Hepatocyte (in vitro differentiated cells): Measurements from ENCODE around the gene TMEM151A.
"Not testable (repeated sequence)": the region's sequence is repeated elsewhere in the genome, so short reads cannot be mapped to it uniquely, and the experiment has no call there.

Source experiments
- EZH2 ChIP-seq: fragments of 200-600 bp; sonication (generic); IDR thresholded peaks from 2 replicates; pipeline ENCODE4 v1.6.1; 2016; ENCODE audit warnings: antibody characterized with exemption, mild to moderate bottlenecking, borderline replicate concordance
- EZH2phosphoT487 ChIP-seq: fragments of 200-600 bp; sonication (generic); IDR thresholded peaks from one replicate; pipeline ENCODE4 v1.6.1; 2018; ENCODE audit warnings: antibody characterized with exemption, mild to moderate bottlenecking, low read depth, moderate library complexity; ENCODE audit not compliant: unreplicated experiment, severe bottlenecking
- TF ChIP-seq, protein P1 (sequence below): fragments of 200-600 bp; sonication (generic); IDR thresholded peaks from 2 replicates; pipeline ENCODE4 v1.5.1; 2016; ENCODE audit warnings: antibody characterized with exemption, mild to moderate bottlenecking; ENCODE audit not compliant: poor library complexity

DNA sequence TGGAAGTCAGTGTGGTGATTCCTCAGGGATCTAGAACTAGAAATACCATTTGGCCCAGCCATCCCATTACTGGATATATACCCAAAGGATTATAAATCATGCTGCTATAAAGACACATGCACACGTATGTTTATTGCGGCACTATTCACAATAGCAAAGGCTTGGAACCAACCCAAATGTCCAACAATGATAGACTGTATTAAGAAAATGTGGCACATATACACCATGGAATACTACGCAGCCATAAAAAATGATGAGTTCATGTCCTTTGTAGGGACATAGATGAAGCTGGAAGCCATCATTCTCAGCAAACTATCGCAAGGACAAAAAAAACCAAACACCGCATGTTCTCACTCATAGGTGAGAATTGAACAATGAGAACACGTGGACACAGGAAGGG is 29.1 kb downstream of the TMEM151A start:
- TF ChIP-seq, protein P1, sequence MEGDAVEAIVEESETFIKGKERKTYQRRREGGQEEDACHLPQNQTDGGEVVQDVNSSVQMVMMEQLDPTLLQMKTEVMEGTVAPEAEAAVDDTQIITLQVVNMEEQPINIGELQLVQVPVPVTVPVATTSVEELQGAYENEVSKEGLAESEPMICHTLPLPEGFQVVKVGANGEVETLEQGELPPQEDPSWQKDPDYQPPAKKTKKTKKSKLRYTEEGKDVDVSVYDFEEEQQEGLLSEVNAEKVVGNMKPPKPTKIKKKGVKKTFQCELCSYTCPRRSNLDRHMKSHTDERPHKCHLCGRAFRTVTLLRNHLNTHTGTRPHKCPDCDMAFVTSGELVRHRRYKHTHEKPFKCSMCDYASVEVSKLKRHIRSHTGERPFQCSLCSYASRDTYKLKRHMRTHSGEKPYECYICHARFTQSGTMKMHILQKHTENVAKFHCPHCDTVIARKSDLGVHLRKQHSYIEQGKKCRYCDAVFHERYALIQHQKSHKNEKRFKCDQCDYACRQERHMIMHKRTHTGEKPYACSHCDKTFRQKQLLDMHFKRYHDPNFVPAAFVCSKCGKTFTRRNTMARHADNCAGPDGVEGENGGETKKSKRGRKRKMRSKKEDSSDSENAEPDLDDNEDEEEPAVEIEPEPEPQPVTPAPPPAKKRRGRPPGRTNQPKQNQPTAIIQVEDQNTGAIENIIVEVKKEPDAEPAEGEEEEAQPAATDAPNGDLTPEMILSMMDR: not testable (repeated sequence)
- TF ChIP-seq EZH2, EZH2phosphoT487: not testable (repeated sequence)
